Keratinocyte (primary cell): Measurements from ENCODE around the gene ASB10. TPM values are rescaled to one million over a fixed set of nuclear protein-coding genes. Genes with fewer than 3 reads are reported as not detected.

Source experiments
- DNase-seq: peaks from one replicate; pipeline ENCODE4 v3.0.0-alpha.2; 2011; ENCODE audit warnings: low read depth, missing footprints, low spot score
- FAIRE-seq: peaks from 2 replicates; lab custom pipeline; 2011; peaks lifted over from hg19 to GRCh38; lab: Jason Lieb, UNC
- H2AFZ ChIP-seq: 2 replicates; pipeline ENCODE4 v1.6.0; 2012; ENCODE audit warnings: low read length, control low read depth, inconsistent platforms; ENCODE audit not compliant: control insufficient read depth
- H3K27ac ChIP-seq: 2 replicates; pipeline ENCODE4 v1.5.1; 2011; ENCODE audit warnings: low read length; ENCODE audit not compliant: control insufficient read depth, insufficient read depth
- H3K27me3 ChIP-seq: 3 replicates; pipeline ENCODE4 v1.6.0; 2011; ENCODE audit warnings: low read length; ENCODE audit not compliant: control insufficient read depth, insufficient read depth; ENCODE audit errors: extremely low read depth
- H3K36me3 ChIP-seq, 2 experiments: 2 replicates in 1 of 2; 3 replicates in 1 of 2; pipeline ENCODE4 v1.5.1; 2011; ENCODE audit warnings: low read length in 2 of 2, mild to moderate bottlenecking in 1 of 2; ENCODE audit not compliant: control insufficient read depth in 2 of 2, insufficient read depth in 2 of 2; ENCODE audit errors: extremely low read depth in 1 of 2
- H3K4me1 ChIP-seq: 3 replicates; pipeline ENCODE4 v1.5.1; 2011; ENCODE audit warnings: low read length; ENCODE audit not compliant: control insufficient read depth, insufficient read depth; ENCODE audit errors: extremely low read depth
- H3K4me2 ChIP-seq: 3 replicates; pipeline ENCODE4 v1.6.0; 2011; ENCODE audit warnings: low read depth, low read length; ENCODE audit not compliant: control insufficient read depth, insufficient read depth; ENCODE audit errors: extremely low read depth
- H3K4me3 ChIP-seq, 3 experiments: fragments of 200-600 bp in 1 of 3; sonication (generic) in 1 of 3; 2 replicates in 2 of 3; 3 replicates in 1 of 3; pipeline ENCODE4 v1.5.1; 2011 to 2016; ENCODE audit warnings: low read length in 3 of 3, mild to moderate bottlenecking in 3 of 3, control low read depth in 2 of 3, inconsistent platforms in 1 of 3, low read depth in 1 of 3, mixed read lengths in 1 of 3, mixed run types in 1 of 3, moderate library complexity in 1 of 3; ENCODE audit not compliant: control insufficient read depth in 2 of 3, insufficient read depth in 2 of 3; ENCODE audit errors: extremely low read depth in 1 of 3
- H3K79me2 ChIP-seq: 2 replicates; pipeline ENCODE4 v1.6.0; 2012; ENCODE audit warnings: low read length; ENCODE audit not compliant: control insufficient read depth, insufficient read depth
- H3K9ac ChIP-seq: 3 replicates; pipeline ENCODE4 v1.6.0; 2011; ENCODE audit warnings: low read length; ENCODE audit not compliant: control insufficient read depth, insufficient read depth; ENCODE audit errors: extremely low read depth
- H3K9me1 ChIP-seq: 3 replicates; pipeline ENCODE4 v1.6.0; 2011; ENCODE audit warnings: low read length; ENCODE audit not compliant: control insufficient read depth, insufficient read depth; ENCODE audit errors: extremely low read depth
- H3K9me3 ChIP-seq: 2 replicates; pipeline ENCODE4 v1.5.1; 2012; ENCODE audit warnings: low read depth, low read length; ENCODE audit not compliant: control insufficient read depth
- H4K20me1 ChIP-seq: 3 replicates; pipeline ENCODE4 v1.6.0; 2011; ENCODE audit warnings: low read length; ENCODE audit not compliant: control insufficient read depth, insufficient read depth; ENCODE audit errors: extremely low read depth
- EZH2 ChIP-seq: IDR thresholded peaks from one replicate; pipeline ENCODE4 v1.6.1; 2012; ENCODE audit warnings: inconsistent platforms, mild to moderate bottlenecking, low read length, moderate library complexity
- dilution Hi-C: fragments of 300-500 bp; cut with MboI; formaldehyde crosslinking; loops from one replicate; pipeline ENCODE4 v1.7.0; 2020; ENCODE audit warnings: low sequenced_read_pairs; ENCODE audit not compliant: extremely low pct_ligation_motif_present
- polyA plus RNA-seq, 5 experiments: library from polyadenylated mRNA; depleted of rRNA in 3 of 5; stranded (reverse) in 3 of 5; stranded (forward) in 1 of 5; unstranded in 1 of 5; fragments of >200 nt; gene quantifications; 1 replicate in 1 of 5; 2 replicates in 3 of 5; 3 replicates in 1 of 5; pipeline versions ENCODE4 v1.2.1 to v1.2.3, GENCODE V29; 2011 to 2012; ENCODE audit warnings: missing spikeins in 2 of 5, low read depth in 1 of 5, low replicate concordance in 1 of 5
- TF ChIP-seq, protein P1 (sequence below), 3 experiments: IDR thresholded peaks in 1 of 3; conservative IDR thresholded peaks in 1 of 3; optimal IDR thresholded peaks in 1 of 3; 2 replicates in 2 of 3; 3 replicates in 1 of 3; pipeline versions ENCODE3 to v1.5.1; 2011; ENCODE audit warnings: low read length in 3 of 3, mild to moderate bottlenecking in 3 of 3, moderate library complexity in 2 of 3, control low read depth in 1 of 3, inconsistent platforms in 1 of 3; ENCODE audit not compliant: insufficient read depth in 2 of 3; ENCODE audit errors: extremely low read depth in 1 of 3

Gene ASB10
- polyA plus RNA-seq, 1 donor (not counting 4 experiments of a cell fraction or from before 2014, with no cell fraction given), result not detected

DNA sequence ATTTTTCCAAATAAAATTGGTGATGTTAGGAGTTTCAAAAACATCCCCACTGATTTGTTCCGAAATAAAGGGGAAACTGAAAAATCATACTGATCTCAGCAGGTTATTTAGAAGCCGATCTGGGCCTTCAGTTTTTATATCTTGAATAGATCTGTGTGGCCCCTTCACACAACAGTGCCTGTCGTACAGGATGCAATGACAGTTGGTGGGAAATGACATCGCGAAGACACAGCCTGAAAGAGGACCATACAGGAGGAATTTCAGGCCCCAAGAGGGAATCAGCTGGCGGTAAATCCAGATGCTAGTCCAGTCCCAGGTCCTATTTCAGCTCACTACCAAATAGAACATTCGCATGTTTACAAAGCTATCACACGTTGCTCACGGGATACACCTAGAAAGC is 20.3 kb upstream of the ASB10 start:
- H3K27me3 ChIP-seq, result peaks cover 34% of the 10 kb centered on the region

DNA sequence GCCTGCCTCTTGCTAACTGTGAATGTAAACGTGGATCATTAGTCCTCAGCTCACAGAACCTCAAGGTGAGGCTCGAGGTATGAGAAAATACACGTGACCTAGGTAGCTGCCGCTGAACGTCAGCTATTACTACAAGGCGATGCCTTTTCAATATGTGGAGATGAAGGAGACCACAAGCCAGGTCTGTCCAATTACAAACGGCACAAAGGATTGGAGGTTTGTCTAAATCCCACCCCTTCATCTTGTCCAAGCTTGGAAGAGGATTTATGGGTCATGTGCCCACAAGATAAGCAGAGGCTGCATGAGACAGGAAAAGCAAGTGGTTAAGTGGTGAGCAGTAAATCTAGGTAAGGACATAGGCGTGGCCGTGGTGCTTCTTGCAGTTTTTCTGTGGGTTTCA is 19.9 kb upstream of the ASB10 start:
- no peaks in the 10 kb centered on the region for H4K20me1 ChIP-seq
- no peak for TF ChIP-seq EZH2
- TF ChIP-seq, protein P1, sequence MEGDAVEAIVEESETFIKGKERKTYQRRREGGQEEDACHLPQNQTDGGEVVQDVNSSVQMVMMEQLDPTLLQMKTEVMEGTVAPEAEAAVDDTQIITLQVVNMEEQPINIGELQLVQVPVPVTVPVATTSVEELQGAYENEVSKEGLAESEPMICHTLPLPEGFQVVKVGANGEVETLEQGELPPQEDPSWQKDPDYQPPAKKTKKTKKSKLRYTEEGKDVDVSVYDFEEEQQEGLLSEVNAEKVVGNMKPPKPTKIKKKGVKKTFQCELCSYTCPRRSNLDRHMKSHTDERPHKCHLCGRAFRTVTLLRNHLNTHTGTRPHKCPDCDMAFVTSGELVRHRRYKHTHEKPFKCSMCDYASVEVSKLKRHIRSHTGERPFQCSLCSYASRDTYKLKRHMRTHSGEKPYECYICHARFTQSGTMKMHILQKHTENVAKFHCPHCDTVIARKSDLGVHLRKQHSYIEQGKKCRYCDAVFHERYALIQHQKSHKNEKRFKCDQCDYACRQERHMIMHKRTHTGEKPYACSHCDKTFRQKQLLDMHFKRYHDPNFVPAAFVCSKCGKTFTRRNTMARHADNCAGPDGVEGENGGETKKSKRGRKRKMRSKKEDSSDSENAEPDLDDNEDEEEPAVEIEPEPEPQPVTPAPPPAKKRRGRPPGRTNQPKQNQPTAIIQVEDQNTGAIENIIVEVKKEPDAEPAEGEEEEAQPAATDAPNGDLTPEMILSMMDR (optimal IDR thresholded peaks at IDR 0.05 in 1 of 3, IDR thresholded peaks at IDR 0.05 in 1 of 3, conservative IDR thresholded peaks at IDR 0.05 in 1 of 3; ENCODE audit: extremely low read depth in 1 of 3, insufficient read depth in 2 of 3, low read length in 3 of 3), result no peak
- peaks cover 0 to 1% of the 10 kb centered on the region in 2 experiments for H3K36me3 ChIP-seq
- H3K9me3 ChIP-seq, result no peaks in the 10 kb centered on the region
- H2AFZ ChIP-seq, result no peak overlapping the region
- H3K9me1 ChIP-seq, result no peaks in the 10 kb centered on the region
- FAIRE-seq (no peak), DNase-seq (no peak)
- H3K4me3 ChIP-seq, result no peak overlapping the region
- no peaks in the 10 kb centered on the region for H3K79me2 ChIP-seq
- no peaks in the 10 kb centered on the region for H3K4me1 ChIP-seq
- dilution Hi-C loops, result no loop called here
- H3K27me3 ChIP-seq, result peaks cover 34% of the 10 kb centered on the region
- no peak overlapping the region for H3K4me2 ChIP-seq
- no peak overlapping the region for H3K9ac ChIP-seq
- H3K27ac ChIP-seq, result no peak overlapping the region

More for the DNA sequence above, 20.3 kb upstream of the ASB10 start:
- no peaks in the 10 kb centered on the region for H3K9me3 ChIP-seq
- no peaks in the 10 kb centered on the region for H3K4me1 ChIP-seq
- TF ChIP-seq, protein P1 (optimal IDR thresholded peaks at IDR 0.05 in 1 of 3, IDR thresholded peaks at IDR 0.05 in 1 of 3, conservative IDR thresholded peaks at IDR 0.05 in 1 of 3; ENCODE audit: extremely low read depth in 1 of 3, insufficient read depth in 2 of 3, low read length in 3 of 3), result no peak
- TF ChIP-seq EZH2, result no peak
- dilution Hi-C loops, result no loop called here
- no peaks in the 10 kb centered on the region for H3K9me1 ChIP-seq
- no peak overlapping the region for H3K4me2 ChIP-seq
- no peak overlapping the region for H3K4me3 ChIP-seq
- H3K79me2 ChIP-seq, result no peaks in the 10 kb centered on the region
- peaks cover 0 to 3% of the 10 kb centered on the region in 2 experiments for H3K36me3 ChIP-seq
- no peak overlapping the region for H3K9ac ChIP-seq
- H3K27ac ChIP-seq, result no peak overlapping the region
- FAIRE-seq (no peak), DNase-seq (no peak)
- no peak overlapping the region for H2AFZ ChIP-seq
- no peaks in the 10 kb centered on the region for H4K20me1 ChIP-seq
